Activated CD8-positive, alpha-beta memory T cell treated with anti-CD3 and anti-CD28 coated beads, Interleukin-2, amount 50 U/mL, for 1 hour (primary cell): ENCODE measurements around the gene KLK12.

Source experiments
- DNase-seq: peaks from one replicate; pipeline ENCODE4 v3.0.0-alpha.2; 2020; ENCODE audit errors: extremely low read depth

Gene KLK12

DNA sequence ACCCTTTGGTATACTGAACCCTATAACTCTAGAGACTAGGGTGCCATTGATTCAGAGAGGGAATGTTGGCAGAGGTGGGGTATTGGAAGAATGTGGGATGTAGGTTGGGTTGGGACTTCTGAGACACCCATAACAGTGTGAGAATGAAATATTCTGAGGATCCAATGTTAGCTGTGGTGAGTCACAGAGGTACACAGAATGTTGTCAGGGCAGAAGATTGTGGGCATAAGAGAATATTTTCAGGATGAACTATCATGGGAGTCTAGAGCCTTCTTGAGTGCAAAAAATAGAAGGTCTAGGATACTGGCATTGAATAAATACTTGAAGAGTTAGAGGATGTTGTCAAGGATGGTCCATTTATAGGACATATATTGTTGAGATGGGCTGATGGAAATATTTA lies 21.1 kb upstream of the KLK12 start:
- no peak for DNase-seq

DNA sequence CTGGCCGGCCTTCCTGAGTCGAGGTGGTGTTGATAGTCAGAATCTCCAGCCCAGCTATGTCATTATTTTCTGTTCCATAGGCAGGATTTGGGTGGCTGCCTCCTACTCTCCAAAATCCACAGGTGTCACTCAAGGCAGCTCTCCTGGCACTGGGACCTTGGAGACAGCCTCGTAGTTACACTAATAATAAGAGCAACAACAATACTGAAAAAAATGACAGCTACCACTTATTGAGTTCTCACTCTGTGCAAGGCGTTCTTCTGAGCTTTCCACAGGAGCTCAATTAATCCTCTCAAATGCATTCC lies 12.2 kb upstream of the KLK12 start:
- DNase-seq = no peak

DNA sequence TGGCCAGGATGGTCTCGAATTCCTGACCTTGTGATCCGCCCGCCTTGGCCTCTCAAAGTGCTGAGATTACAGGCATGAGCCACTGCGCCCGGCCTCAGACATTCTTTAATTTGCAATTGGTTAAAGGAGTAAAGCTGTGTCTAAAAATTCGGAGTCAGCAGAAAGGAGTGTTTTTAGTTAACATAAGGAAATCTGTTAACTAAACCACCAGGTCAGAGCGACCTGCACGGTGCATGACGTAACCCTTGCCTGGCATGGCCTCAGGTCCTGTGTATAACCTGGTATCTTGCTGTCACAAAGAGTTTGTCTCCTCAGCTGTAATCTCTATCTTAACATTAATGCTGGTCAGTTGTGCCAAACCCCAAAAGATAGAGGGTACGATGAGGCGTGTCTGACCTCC lies 9.5 kb upstream of the KLK12 start:
- no peak for DNase-seq

GRCh38 chr19:51043497-51043896 lies 8.7 kb upstream of the KLK12 start:
- DNase-seq = no peak

DNA sequence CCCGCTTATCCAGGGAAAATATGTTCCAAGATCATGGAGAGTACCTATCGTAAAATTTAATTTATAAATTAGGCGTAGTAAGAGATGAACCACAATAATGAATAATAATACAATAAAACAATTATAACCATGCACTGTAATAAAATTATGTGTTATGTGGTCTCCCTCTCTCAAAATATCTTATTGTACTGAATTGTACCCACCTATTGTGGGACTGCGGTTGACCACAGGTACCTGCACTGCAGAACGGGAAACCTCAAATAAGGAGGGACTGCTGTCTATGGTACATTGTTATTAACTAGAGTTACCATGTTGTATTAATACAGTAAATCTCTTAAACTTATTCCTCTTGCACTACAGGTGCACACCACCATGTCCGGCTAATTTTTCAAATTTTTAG lies 5.3 kb upstream of the KLK12 start:
- DNase-seq = no peak

DNA sequence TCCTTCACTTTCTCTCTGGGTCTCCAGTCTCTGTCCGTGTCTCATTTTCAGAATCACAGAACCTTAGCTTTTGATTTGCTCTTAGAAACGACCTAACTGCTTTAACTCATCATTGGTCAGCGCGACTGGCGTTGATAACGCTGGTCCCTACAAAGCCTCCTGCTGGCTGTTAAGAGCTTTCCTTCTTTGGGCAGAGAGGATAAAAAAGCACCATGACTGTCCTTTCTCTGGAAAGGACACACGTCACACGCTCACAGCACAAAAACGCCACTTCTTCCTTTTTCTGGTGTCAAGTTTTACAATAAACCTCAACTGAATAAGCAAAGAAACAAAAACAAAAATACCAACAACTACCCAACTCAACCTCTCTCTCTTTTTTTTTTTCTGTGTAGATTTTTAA lies 1.7 kb upstream of the KLK12 start:
- no peak for DNase-seq

GRCh38 chr19:51031880-51032225 lies 2.9 kb downstream of the KLK12 start:
- no peak for DNase-seq

DNA sequence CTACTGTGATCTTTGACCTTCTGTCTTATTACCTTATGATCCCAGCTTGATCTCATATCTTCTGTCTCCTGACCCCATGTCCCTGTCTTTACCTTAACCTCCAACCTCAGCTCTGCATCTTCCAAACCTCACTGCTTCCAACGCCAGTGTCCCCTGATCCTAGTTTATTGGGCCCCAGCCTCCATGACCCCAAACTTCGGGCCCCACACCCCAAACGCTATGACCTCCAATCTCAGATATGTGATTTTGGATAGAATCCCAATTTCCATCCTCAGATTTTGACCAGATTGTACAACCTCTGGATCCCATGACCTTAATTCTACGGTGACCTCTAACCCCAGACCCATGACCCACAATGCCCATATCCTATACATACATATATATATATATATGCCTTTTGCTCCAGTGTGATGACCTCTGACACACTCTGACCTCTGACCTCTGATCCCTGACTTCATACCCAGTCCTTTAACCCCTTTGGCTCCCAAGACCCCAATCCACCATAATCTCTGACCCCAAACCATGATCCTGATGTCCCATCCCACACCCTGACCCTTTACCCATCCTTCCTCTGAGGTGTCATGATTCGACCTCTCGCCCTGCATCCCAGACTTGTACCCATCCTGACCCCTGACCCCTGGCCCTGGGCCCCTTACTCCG lies 3.5 kb downstream of the KLK12 start:
- no peak for DNase-seq

- DNase-seq = no peak
These were observed 4.2 kb downstream of the KLK12 start for GRCh38 chr19:51030631-51031030.

DNA sequence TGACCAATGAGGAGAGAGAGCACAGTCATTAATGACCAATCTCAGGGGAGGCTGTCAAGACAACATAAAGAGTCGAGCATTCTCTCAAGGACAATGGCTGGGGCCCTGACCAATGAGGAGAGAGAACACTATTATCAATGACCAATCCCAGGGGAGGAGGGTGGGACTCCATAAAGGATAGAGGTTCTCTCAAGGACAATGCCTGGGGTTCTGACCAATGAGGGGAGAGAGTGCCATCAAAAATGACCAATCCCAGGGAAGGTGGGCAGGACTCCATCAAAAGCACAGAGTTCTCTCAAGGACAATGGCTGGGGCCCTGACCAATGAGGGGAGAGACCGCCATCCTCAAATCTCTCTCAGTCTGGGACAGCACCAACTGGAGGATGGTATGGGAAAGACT lies 5.1 kb downstream of the KLK12 start:
- DNase-seq = no peak

DNA sequence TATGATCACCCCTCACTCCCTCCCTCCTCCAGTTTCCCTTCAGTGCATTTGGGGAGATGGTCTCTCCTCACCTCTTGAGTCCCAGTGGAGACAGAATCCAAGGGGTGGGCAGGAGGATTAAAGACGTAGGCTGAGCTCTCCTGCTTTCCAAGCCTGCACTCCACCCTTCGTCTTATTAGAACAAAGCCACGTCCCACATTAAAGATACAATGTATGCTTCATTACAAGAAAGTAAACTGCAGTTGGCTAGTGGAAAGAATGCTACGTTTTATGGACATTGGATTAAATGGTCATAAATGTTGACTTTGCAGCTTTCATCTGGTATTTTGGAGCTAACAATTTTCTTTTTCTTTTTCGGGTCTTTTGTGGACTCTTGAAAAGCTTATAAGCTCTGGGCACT lies 6.9 kb downstream of the KLK12 start:
- no peak for DNase-seq

- DNase-seq = no peak
These were observed 7.5 kb downstream of the KLK12 start for GRCh38 chr19:51027126-51027806.

- no peak for DNase-seq
These were observed 8.3 kb downstream of the KLK12 start, which contains the start of gene KLK11 for GRCh38 chr19:51026554-51026831. Gene KLK11 (minus strand): TSS chr19:51026616. CDS start chr19:51025631, 985 bp downstream.

DNA sequence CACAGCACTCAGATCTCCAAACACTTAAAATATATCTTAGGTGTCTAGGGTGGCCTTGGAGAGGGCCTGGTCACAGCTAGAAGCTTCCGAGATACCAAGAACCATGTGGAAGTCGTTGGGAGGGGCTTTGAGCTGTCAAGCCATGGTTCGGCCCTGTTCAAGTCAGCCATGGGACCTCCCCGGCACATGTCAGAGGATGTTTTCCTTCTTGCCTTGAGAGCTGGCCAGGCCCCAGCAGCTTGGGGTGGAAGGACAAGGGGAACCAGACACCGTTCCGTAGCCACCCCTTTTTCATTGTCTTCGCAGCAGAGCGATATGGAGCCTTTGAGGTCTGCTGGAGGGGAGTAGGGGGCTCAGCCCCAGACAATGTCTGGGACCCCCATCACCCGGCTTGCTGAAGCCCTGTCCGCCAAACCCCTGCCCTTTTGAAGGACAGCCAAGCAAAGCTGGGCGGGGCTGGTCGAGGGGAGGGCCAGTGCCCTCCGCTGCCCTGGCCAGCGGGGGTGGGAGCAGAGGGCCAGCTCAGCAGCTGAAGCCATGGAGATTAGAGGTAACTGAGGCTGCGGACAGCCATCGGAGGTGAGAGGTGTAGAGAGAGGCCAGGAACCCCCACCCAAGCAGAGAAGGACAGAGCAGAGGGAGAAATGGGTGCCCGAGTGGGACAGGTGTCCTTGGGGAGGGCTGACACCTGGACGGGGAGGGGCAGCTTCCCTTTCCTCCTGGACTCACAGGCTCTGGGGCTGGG lies 8.8 kb downstream of the KLK12 start:
- DNase-seq = no peak

GRCh38 chr19:51025401-51025800 lies 9.4 kb downstream of the KLK12 start:
- DNase-seq = no peak

GRCh38 chr19:51024924-51025323 lies 9.9 kb downstream of the KLK12 start:
- no peak for DNase-seq

GRCh38 chr19:51023946-51024345 lies 10.9 kb downstream of the KLK12 start:
- DNase-seq = no peak

GRCh38 chr19:51022526-51022925 lies 12.3 kb downstream of the KLK12 start:
- DNase-seq = no peak

DNA sequence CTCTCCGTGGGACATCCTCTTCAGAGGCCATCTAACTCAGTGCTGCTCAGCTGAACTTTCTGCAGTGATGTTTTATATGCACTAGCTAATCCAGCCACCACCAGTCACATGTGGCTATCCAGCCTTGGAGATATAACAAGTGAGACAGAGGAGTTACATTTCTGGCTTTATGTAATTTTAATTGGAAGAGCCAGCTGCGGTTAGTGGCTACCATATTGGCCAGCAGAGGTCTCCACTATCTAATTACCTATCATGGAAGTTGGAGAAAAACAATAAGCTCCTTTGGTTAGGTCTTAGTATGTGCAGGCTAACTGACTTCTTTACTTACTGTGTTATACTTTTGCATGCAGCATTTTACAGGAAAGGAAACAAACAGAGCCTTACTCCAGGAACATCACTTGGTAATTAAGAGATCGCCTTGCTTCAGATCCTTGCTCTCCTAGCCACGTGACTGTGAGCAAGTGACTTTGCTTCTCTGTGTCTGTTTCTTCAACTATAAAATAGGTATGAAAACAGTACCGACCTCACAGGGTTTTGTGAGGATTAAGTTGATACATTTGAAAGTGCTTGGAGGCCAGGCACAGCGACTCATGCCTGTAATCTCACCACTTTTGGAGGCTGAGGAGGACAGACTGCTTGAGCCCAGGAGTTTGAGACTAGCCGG lies 13.7 kb downstream of the KLK12 start:
- no peak for DNase-seq

GRCh38 chr19:51019544-51019925 lies 15.3 kb downstream of the KLK12 start, which contains the start of gene KLK10:
Gene KLK10 (minus strand): TSS chr19:51019709. CDS start chr19:51019130, 579 bp downstream.
- DNase-seq = no peak

- no peak for DNase-seq
These were observed 15.9 kb downstream of the KLK12 start for GRCh38 chr19:51018745-51019543.
